GM21619 (cell line): ENCODE measurements around the gene ZER1.

Experiments used
- ATAC-seq: cut with Tn5 transposase; IDR thresholded peaks from one replicate; pipeline ENCODE4 v1.9.1; 2021; ENCODE audit not compliant: unreplicated experiment

The ZER1 gene

DNA sequence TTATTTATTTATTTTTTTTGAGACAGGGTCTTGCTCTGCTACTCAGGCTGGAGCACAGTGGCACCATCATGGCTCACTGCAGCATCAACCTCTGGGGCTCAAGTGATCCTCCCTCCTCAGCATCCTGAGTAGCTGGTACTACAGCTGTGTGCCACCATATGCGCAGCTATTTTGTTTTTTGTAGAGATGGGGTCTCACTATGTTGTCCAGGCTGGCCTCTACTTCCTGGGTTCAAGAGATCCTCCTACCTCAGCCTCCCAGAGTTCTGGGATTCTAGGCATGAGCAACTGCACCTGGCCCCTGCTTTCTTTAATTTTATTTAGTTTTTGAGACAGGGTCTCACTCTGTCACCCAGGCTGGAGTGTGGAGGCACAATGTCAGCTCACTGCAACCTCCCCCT, 28.3 kb downstream of the ZER1 start:
- no peak for ATAC-seq

DNA sequence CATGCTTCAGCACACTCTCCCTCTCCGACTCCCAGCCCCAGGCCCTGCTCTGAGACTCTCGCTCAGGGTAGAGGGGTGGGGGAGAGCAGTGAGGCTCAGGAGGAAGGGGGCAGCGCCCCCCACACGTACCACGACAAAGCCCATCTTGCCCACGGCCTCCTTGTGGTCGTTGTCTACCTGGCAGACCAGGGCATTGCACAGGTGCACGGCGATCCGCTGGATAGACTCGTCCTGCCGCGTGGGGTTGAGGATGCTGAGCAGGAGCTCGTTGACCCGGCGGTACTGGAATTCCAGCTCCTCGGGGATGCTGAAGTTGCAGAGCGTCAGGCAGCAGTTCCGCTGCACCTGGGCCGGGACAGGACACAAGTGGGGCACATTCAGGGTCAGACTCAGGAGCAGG, 29.3 kb downstream of the ZER1 start:
- no peak for ATAC-seq

GRCh38 chr9:128735373-128735772, 36.4 kb downstream of the ZER1 start:
- no peak for ATAC-seq

DNA sequence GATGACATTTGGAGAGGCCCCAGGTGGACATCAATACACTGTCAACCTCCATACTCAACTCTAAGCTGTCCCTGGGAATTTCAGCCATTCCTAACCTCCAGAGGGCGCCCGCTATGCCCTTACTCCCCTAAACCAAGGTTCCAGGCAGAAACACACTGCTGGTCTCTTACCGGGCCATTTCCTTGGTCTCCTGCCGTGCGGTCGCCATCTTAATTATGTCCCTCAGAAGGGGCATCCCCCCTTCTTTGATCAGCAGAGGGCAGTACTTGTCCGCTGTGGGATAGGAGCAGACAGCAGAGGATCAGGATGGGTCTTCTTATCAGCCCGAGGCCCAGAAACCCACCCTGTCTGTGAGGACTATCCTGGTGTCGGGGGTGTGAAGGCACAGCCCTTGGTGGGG, 38.5 kb downstream of the ZER1 start:
- no peak for ATAC-seq

DNA sequence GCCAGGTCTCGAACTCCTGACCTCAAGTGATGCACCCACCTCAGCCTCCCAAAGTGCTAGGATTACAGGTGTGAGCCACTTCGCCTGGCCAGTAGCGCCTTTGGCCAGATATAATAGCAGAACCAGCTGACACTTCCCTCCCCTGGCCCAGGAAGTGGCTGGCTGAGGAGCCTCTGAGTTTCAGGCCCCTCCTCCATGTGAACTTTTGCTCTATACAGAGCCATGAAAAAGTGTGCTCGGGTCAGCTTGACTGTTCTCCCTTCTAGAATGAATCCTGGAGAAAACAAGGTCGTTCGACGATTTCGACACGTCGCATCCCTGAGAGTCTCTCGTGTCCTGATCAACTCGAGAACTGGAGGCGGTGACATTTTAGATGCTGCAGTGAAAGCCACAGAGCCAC, 39.2 kb downstream of the ZER1 start:
- no peak for ATAC-seq

DNA sequence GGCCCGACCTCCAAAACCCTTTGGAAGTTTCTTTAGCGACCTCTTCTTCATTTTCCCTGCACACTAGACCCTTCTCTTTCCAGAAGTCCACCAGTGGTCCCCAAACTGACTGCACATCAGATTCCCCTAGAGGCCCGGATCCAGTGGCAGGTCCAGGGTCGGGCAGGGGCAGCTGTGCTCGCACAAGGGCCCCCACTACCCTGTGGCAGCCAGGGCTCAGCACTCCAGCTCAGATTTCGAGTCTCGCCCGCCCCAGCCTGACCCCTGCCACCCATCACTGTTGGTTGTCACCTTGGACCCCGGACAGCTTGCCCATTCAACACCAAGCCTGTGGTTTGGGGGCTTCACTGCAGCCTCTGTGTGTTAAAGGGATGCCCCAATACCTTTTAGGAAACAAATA, 40.0 kb downstream of the ZER1 start:
- no peak for ATAC-seq

- no peak for ATAC-seq
Observed at GRCh38 chr9:128731093-128731492, 40.6 kb downstream of the ZER1 start.

DNA sequence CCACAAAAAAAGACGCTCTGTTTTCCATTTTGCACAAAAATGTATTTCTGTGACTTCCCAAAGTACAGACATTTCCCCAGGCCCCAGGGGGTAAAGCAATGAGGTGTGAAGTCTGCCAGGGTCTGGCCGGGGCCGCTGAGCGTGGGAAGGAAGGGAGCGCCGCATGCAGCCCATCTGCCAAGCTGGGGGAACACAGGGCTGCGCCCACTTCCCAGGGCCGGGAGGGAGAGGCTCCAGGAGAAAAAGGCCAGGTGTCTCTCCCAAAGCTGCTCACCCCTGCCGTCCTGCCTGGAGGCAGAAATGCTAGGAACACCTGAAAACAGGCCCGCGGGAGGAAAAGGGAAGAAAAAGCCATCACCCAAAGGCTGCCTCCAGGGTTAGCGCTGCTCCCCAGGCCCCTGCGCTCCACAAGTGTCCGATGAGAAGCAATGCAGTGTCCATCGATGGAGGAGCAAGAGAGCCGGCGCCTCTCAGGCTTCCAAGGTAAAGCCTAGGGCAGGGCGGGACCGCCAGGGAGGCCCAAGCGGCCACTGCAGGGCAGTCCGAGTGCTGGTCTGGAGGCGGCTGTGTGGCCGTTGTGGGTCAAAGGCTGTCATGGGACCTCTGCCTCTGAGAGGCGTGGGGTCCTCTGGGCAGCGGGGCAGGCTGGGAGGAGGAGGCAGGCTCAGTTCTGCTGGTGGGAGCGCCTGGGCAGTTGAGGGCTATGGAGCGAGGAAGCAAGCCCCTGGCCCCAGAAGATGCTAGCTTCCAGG, 41.8 kb downstream of the ZER1 start:
- ATAC-seq, result no peak

DNA sequence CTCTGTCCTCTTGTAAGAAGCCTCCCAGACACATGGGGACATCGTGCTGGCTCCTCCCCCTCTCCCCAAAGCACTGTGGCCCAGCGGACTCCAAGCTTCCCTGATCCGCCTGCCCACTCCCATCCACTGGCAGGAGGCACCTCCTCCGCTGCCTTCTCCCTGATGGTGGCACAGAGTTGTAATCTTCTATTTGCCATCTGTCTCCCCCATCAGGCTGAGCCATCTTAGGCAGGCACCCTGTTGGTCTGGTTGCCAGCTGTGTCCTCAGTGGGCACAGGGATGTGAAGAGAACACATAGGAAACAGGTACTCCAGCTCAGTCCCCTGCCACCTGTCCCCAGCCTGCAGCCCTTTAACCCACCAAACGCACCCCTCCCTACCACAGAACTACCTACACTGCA, 42.4 kb downstream of the ZER1 start:
- no peak for ATAC-seq

DNA sequence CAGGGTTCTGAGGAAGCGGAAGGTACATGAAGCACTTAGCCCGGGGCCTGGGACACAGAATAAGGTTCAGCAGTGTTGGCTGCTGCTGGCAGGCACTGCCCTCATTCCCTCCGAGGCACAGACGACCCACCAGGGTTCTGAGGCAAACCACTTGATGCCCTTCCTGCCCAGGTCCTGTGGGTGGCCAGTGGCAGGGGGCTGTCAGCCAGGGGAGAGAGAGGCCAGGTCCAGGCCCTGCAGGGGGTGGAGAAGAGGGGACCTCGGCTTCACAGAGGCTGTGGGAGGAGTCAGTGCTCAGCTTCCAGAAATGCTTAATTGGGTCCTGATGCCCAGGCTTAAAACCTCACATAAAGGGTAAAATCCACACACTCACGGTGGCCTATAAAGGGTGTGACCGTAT, 43.4 kb downstream of the ZER1 start:
- no peak for ATAC-seq

DNA sequence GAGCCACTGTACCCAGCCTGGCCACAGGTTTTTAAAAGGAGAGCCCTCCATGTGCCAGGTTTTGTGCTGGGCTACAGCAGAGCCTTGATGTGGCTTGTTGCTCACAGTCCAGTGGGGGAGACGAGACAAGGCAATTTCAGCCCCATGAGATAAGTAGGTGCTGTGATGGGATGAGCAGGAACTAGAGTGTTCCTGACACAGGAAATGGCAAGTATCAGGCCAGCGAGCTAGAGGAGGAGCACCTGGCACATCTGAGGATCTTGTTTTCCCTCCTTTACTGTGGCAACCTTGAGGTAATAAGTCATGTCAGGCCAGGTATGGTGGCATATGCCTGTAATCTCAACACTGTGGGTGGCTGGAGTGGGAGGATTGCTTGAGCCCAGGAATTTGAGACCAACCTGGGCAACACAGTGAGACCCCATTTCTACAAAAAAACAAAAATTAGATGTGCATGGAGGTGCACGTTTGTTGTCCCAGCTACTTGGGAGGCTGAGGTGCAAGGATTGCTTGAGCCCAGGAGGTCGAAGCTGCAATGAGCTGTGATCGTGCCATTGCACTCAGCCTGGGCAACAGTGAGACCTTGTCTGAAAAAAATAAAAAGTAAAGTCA, 44.0 kb downstream of the ZER1 start:
- ATAC-seq, result no peak

DNA sequence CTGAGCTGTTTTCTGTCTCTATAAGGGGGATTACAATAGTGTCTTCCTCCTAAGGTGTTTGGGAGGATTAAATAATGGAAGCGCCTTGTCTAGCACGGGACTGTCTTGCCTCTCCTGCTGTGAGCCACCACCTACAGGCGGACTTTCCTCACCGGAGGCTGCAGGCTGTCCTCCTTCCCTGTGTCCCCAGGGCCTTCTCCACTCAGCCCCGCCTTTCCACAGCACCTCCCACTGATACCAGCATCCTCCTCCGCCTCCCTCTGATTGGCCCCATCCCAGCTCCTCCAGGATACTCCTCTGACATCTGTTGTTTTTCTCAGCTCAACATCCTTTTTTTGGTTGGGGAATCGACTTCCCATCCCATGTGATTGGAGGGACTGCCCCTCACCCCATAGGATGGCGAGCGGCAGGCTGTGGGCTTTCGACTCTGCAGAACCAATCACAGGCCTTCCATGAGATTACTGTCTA, 46.9 kb downstream of the ZER1 start:
- ATAC-seq, result peak; percentile 20

- peak; percentile 93 for ATAC-seq
Observed at GRCh38 chr9:128723866-128724743, 47.6 kb downstream of the ZER1 start, which contains the start of gene ZDHHC12. Gene ZDHHC12 (minus strand): TSS chr9:128724127. CDS start chr9:128724093, 34 bp downstream.

GRCh38 chr9:128723352-128723865, 48.3 kb downstream of the ZER1 start:
- ATAC-seq, result peak; percentile 1

DNA sequence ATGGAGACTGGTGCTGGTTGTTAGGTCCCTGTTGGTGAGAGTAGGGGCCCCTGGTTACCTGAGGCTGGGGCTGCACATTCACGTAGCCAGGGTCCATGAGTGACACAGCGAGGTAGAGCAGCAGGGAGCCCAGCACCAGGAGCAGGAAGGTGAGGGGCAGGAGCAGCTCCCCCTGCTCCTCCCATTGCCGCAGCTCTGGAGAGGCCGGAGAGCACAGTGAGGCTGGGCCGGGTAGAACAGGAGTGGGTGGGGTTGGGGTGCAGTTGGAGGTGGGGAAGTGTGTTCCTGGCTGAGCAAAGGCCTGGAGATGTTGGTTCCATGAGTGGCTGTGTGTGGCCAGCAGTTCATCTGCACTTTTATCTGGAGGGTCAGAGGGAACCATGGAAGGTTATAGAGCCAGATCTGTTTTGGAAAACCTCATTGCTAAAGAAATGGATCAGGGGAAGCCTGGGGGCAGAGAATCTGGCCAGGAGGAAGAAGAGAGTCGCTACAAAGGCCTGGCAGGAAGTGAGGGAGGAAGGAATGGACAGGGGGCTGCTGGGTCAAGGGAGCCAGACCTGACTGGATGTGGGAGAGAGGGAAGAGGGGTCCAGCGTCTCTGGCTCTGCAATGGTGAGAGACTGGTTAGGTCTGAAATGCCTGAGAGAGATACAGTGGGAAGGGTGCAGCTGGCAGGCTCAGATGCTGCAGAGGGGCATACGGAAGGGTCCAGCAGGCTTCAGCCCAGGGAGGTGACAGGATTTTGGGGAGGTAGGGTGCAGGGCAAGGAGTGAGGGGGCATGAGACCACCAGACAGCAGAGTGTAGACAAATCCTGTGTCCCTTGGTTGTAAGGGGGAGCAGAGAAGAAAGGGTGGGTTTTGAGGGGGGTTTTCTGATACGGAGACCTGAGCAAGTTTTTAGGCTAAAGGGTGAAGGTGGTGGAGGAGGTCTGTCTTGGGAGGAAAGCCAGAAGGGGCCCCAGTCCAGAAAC, 49.1 kb downstream of the ZER1 start:
- ATAC-seq, result no peak

DNA sequence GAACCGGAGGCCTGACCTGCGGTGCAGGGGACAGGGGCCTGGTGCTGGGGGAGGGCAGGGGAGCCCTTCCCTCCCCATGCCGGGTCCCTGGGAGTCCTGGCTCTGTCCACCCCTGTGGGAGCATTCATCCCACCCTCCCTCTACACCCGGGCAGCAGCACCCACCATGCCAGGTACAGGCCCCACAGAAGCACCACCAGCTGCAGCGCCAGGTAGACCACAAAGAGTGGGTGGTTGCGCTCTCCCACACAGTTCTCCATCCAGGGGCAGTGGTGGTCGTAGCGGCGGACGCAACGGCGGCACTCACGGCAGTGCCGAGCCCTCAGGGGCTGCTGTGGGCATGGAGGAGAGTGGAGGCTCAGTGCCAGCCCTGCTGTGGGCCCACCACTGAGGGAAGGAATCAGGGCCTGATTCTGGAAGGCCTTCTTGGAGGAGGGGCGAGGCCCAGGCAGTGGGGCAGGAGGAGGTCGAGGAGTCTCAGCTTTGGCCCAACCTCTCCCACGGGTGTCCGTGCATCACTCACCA, 50.2 kb downstream of the ZER1 start:
- ATAC-seq, result no peak

- ATAC-seq, result no peak
Observed at GRCh38 chr9:128720841-128721486, 50.8 kb downstream of the ZER1 start.

- no peak for ATAC-seq
Observed at GRCh38 chr9:128719919-128720605, 51.7 kb downstream of the ZER1 start.

DNA sequence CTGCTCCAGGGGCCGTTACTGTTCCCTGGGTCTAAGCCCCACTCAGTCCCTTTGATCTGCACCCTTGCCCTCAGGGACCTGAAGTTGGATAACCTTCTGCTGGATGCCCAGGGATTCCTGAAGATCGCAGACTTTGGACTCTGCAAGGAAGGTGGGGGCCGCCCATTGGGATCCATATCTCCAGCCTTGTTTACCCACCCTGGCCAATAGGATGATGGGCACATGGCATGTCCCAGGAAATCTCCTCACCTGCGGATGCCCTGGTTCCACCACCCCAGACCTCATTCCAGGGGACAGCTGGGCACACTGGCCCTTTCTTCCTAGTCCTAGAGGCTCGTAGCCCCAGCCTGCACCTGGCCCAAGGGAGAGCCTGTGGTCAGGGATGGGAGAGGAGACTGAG, 53.3 kb downstream of the ZER1 start:
- no peak for ATAC-seq
